T-helper 17 cell (primary cell): ENCODE results near the gene PRR5L. TPM values are rescaled to one million over a fixed set of nuclear protein-coding genes. Genes with fewer than 3 reads are reported as not detected.
A peak's percentile ranks its signal among the peaks of the same experiment; 100 is the strongest.

Source experiments
- ATAC-seq: fragments of 150-1000 bp; cut with Tn5 transposase; 2 replicates; pipeline ENCODE4 v1.10.0; 2021; ENCODE audit warnings: mild to moderate bottlenecking, moderate library complexity
- DNase-seq, 3 donors: peaks; one replicate each; pipeline versions ENCODE4 v3.0.0 to v3.0.0-alpha.2; 2020 to 2021
- H3K9me3 ChIP-seq: one replicate; pipeline ENCODE4 v1.7.0; 2013; ENCODE audit warnings: low read length, mild to moderate bottlenecking; ENCODE audit not compliant: control insufficient read depth, poor library complexity, severe bottlenecking
- H3K27ac Mint-ChIP-seq: one replicate; pipeline ENCODE4 v1.8.0; 2022; ENCODE audit warnings: mild to moderate bottlenecking, moderate library complexity, mixed read lengths
- H3K27me3 Mint-ChIP-seq: one replicate; pipeline ENCODE4 v1.8.0; 2022; ENCODE audit warnings: mixed read lengths
- H3K36me3 Mint-ChIP-seq: one replicate; pipeline ENCODE4 v1.8.0; 2022; ENCODE audit warnings: low read depth, mixed read lengths
- H3K4me1 Mint-ChIP-seq: one replicate; pipeline ENCODE4 v1.8.0; 2022; ENCODE audit warnings: mild to moderate bottlenecking, mixed read lengths
- H3K4me3 Mint-ChIP-seq: one replicate; pipeline ENCODE4 v1.8.0; 2022; ENCODE audit warnings: mild to moderate bottlenecking, moderate library complexity, mixed read lengths
- total RNA-seq, 4 donors: library from RNA in 2 of 4; stranded (reverse) in 2 of 4; gene quantifications; one replicate each; pipeline ENCODE4 v1.2.3 and lab custom pipeline; 2022 to 2026

PRR5L gene
- total RNA-seq, 2 donors from 2014 or later, result 9.2 to 11.1 TPM

DNA sequence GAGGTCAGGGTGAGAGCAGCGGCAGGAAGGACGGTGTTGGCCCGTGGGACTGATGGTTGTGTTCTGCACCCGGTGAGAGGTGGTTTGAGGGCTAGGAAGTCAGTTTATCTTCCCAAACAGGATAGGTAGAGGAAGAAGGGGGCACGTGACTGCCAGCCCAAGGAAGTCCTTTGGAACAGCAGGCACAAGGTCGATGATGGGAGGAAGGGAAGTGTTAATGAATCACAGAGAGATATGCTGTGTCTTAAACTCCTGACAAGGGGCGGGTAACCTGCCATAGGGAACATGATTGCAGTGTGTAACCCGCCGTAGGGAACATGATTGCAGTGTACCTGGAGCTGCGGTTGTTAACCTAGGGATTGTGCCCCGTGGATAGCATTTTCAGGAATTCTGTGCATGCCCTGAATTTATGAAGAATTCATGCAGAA lies 49.0 kb downstream of the PRR5L start:
- H3K36me3 Mint-ChIP-seq, result no peaks in the 10 kb centered on the region
- ATAC-seq, result no peak
- no peak overlapping the region for H3K27ac Mint-ChIP-seq
- H3K9me3 ChIP-seq, result no peaks in the 10 kb centered on the region
- no peak for DNase-seq
- H3K27me3 Mint-ChIP-seq, result peaks cover 42% of the 10 kb centered on the region
- no peak overlapping the region for H3K4me3 Mint-ChIP-seq
- H3K4me1 Mint-ChIP-seq, result peaks cover 5% of the 10 kb centered on the region

DNA sequence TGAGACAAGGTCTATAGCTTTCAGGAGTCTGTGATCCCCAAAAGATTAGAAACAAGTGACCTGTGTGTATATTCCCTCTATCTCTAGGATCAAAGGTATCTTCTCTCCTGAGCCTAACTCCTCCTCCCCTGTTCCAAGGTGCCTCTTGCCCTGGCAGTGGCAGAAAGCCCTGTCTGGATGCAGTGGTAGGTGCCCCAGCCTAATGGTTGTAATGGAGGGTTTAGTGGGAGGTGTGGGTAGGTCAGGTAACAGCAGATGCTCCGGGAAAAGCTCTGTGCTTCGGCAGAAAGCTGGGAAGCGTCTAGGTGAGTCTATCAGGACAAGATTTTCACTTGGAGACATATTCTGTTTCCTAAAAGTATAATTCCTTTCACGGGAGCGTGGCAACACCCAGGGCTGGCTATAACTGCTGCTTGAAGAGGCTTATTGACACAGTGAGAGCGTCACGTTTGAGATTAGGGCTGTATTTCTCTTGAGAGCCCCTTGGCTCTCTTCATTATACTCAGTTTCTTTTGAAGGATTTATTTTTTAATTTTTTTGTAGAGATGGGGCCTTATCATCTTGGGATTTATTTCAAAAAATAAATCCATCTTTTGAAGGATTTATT lies 49.5 kb downstream of the PRR5L start:
- Mint-ChIP-seq H3K4me3 (no peak overlapping the region), H3K36me3 (no peaks in the 10 kb centered on the region), H3K27ac (no peak overlapping the region), H3K27me3 (peaks cover 36% of the 10 kb centered on the region), H3K4me1 (peaks cover 7% of the 10 kb centered on the region)
- H3K9me3 ChIP-seq, result no peaks in the 10 kb centered on the region
- ATAC-seq (no peak), DNase-seq (no peak)

DNA sequence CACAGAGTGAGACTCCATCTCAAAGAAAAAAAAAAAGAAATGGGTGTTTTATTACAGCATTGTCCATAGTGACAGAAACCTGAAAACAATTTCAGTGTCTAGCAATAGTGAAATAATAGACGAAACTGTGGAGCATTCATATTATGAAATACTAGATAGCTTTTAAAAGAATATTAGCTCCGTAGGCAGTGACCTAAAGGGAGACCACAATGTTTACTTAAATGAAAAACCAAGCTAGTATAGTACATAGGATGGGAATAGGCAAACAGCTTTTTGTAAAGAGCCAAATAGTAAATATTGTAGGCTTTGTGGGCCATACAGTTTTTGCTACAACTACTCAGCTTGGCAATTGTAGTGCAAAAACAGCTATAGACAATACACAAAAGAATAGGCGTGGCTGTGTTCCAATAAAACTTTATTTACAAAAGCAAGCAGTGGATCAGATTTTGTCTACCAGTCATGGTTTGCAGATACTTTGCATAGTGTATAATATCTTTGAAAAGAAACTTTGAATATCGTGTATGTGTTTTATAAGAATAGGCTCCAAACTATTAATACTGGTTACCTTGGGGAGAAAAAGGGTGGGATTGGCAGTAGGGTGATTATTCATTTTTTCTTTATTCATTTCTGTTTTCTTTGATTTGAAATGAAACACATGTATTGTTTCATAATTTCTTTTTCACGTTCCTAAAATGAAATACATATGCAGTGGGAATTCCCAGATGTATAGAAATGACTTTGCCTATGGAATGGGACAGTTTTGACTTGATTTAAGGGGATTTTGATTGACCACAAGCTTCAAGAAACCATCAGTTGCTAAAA lies 50.7 kb downstream of the PRR5L start:
- H3K9me3 ChIP-seq, result no peaks in the 10 kb centered on the region
- no peak for ATAC-seq
- H3K36me3 Mint-ChIP-seq, result no peaks in the 10 kb centered on the region
- DNase-seq, result no peak
- no peak overlapping the region for H3K27ac Mint-ChIP-seq
- no peak overlapping the region for H3K4me3 Mint-ChIP-seq
- peaks cover 7% of the 10 kb centered on the region for H3K4me1 Mint-ChIP-seq
- H3K27me3 Mint-ChIP-seq, result peaks cover 28% of the 10 kb centered on the region

DNA sequence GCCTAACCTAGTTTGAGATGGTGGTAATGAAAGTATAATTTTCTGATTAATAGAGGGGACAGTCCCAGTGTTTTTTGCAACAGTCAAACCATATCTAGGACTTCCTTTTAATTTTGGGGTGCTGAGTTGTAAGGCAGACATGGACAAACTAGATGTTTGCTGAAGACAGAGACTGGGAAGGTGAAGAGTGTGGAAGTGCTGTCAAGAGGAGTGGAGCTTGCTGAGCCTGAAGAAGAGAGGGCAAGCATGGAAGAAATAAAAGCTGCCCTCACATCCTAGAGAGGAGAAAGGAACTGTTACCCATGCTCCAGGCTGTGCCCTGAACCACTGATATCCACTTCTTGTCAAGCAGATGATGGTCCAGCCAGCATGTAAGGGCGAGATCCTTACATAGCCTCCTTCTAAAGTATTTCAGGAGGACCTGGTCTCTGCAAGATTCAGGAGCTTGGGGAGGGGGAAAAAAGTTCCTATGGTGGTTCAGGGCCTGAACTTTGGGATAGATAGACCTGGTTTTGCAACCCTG lies 51.4 kb downstream of the PRR5L start:
- peaks cover 26% of the 10 kb centered on the region for H3K27me3 Mint-ChIP-seq
- H3K4me1 Mint-ChIP-seq, result peaks cover 10% of the 10 kb centered on the region
- ATAC-seq (no peak), DNase-seq (no peak)
- H3K9me3 ChIP-seq, result no peaks in the 10 kb centered on the region
- no peak overlapping the region for H3K27ac Mint-ChIP-seq
- H3K4me3 Mint-ChIP-seq, result no peak overlapping the region
- H3K36me3 Mint-ChIP-seq, result no peaks in the 10 kb centered on the region

DNA sequence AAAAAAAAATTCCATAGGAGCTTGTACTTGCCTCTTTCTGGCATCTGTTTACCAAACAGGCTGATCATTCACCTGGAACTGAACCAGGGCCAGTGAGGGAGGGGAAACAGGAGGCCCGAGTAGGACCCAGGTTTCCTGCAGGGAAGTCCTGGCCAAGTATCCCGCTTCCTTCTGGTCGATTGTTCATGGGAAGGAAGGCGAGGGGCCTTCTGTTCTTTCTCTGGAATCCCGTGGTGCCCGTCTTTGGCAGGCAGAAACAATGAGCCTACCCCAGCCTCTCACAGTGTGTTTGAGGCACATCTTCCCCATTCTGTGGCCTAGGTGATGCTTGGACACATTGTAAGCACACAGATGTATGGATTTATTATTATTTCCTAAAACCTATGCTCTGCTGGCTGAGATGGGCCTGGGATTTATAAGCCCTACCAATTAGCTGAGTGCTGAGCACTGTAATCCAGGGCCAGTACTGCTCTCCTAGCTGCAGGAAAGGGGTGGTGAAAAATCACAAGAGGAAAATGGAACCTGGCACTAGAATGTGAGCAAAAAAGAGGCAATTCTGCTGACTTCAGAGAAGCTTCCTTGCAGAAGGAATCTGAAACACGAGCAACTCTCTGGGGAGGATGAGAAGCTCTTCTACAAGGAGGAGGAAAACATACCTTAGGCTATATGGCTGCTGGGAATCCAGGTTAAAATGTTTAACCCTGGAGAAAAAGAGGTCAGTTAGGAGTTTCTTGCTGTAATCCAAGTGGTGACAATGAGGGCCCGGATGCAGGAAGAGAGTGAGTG lies 53.5 kb downstream of the PRR5L start:
- ATAC-seq (no peak), DNase-seq (no peak)
- H3K9me3 ChIP-seq, result no peaks in the 10 kb centered on the region
- Mint-ChIP-seq H3K4me1 (peaks cover 24% of the 10 kb centered on the region), H3K4me3 (no peak overlapping the region), H3K27me3 (peaks cover 29% of the 10 kb centered on the region), H3K27ac (no peak overlapping the region), H3K36me3 (no peaks in the 10 kb centered on the region)

DNA sequence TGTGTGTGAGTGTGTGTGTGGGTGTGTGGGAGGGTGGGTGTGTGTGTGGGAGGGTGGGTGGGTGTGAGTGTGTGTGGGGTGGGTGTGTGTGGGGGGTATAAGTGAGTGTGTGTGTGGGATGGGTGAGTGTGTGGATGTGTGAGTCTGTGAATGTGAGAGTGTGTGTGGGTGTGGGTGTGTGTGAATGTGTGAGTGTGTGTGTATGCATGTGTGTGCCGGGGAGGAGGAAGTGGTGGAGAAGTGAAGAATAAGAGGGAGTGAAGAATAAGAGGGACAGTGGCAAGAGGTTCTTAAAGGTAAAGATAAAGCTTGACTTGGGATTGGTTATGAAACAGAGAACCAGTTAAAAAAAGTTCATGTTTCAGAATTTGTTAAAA lies 54.0 kb downstream of the PRR5L start:
- H3K9me3 ChIP-seq, result no peaks in the 10 kb centered on the region
- ATAC-seq (no peak), DNase-seq (no peak)
- no peak overlapping the region for H3K4me3 Mint-ChIP-seq
- H3K27ac Mint-ChIP-seq, result no peak overlapping the region
- H3K36me3 Mint-ChIP-seq, result no peaks in the 10 kb centered on the region
- H3K27me3 Mint-ChIP-seq, result peaks cover 27% of the 10 kb centered on the region
- peaks cover 27% of the 10 kb centered on the region for H3K4me1 Mint-ChIP-seq

DNA sequence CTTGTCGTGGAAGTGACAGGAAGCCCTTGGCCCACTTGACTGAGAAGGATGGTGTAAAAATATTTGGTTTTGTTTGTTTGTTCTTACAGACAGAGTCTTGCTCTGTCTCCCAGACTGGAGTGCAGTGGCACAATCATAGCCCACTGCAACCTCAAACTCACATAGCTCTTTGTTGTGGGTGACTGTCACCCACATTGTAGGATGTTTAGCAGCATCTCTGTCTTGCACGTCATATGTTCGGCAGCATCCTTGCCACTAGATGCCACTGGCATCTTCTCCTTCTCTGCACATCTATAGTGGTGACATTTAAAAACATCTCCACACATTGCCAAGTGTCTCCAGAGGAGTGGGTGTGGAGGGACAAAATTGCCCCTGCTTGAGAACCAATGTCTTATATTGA lies 56.8 kb downstream of the PRR5L start:
- no peaks in the 10 kb centered on the region for H3K9me3 ChIP-seq
- peaks cover 45% of the 10 kb centered on the region for H3K27me3 Mint-ChIP-seq
- ATAC-seq (peak; percentile 98), DNase-seq (peak in 2 of 3 donors; percentile 25 to 43)
- no peaks in the 10 kb centered on the region for H3K36me3 Mint-ChIP-seq
- no peak overlapping the region for H3K4me3 Mint-ChIP-seq
- peaks cover 33% of the 10 kb centered on the region for H3K4me1 Mint-ChIP-seq
- H3K27ac Mint-ChIP-seq, result peak overlapping the region; percentile 83

DNA sequence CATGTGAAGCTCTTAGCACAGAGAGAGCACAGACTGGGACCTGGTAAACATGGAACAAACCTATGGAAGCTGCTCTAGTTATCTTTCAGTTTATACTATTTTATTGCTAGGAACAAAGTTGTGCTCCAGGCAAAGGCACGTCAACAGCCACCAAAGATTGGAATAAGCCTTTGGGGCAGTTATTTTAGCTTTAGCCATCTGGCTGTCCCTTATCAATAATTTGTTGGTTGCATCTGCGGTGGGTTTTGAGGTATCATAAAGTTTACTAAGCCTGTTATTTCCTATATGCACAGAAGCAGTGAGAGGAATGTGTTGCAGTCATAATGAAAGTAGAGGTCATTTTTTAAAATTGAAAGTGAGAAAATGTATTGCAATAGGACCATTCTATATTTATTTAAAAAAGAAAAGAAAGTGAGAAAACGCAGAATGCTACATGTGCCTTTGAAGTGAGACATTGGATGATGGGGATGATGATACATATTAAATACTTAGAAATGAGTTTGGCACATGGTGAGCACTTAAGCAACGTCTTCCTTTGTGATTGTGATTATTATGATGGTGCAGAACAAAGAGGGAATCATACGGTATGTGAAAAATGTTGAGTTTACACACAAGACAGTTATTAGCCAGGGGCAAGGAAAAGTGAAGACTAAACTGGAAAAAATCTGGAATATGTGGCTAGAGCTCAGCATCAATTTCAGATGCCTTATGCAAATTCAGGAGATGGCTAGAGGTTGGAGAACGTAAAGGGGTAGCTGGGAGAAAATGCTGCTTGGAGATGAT lies 58.3 kb downstream of the PRR5L start:
- no peak overlapping the region for H3K4me3 Mint-ChIP-seq
- H3K4me1 Mint-ChIP-seq, result peaks cover 34% of the 10 kb centered on the region
- peak overlapping the region; percentile 83 for H3K27ac Mint-ChIP-seq
- peaks cover 47% of the 10 kb centered on the region for H3K27me3 Mint-ChIP-seq
- ATAC-seq (no peak), DNase-seq (no peak)
- H3K9me3 ChIP-seq, result no peaks in the 10 kb centered on the region
- H3K36me3 Mint-ChIP-seq, result no peaks in the 10 kb centered on the region

DNA sequence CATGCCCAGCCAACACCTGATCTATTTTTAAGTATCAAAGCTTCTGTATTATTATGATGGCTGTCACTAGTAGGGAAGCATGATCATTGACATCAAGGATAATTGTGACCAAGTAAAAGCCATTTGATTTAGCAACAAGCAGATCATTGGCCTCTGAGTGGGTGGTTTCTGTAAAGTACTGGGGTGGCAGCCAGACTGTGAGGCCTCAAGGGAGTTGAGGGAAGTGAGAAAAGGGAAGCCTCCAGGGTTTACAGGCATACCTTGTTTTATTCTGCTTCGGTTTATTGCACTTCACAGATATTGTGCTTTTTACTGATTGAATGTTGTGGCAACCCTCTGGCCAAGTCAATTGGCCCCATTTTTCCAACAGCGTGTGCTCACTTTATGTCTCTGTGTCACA lies 60.1 kb downstream of the PRR5L start:
- Mint-ChIP-seq H3K36me3 (no peaks in the 10 kb centered on the region), H3K27me3 (peaks cover 47% of the 10 kb centered on the region), H3K27ac (no peak overlapping the region), H3K4me1 (peaks cover 38% of the 10 kb centered on the region), H3K4me3 (no peak overlapping the region)
- ATAC-seq, result no peak
- DNase-seq, result no peak
- no peaks in the 10 kb centered on the region for H3K9me3 ChIP-seq

DNA sequence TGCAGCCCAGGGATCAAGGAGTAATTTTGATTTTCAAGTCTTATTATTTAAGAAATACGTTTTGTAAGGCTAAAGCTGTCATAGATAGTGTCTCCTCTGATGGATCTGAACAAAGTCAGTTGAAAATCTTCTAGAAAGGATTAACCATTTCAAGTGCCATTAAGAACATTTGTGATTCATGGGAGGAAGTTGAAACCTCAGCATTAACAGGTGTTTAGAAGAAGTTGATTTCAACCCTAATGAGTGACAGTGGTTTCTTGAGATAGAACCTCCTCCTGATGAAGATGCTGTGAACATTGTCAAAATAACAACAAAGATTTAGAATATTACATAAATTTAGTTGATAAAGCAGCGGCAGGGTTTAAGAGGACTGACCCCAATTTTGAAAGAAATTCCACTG lies 61.7 kb downstream of the PRR5L start:
- peaks cover 37% of the 10 kb centered on the region for H3K4me1 Mint-ChIP-seq
- H3K36me3 Mint-ChIP-seq, result no peaks in the 10 kb centered on the region
- H3K27me3 Mint-ChIP-seq, result peaks cover 42% of the 10 kb centered on the region
- no peak for ATAC-seq
- H3K9me3 ChIP-seq, result no peaks in the 10 kb centered on the region
- DNase-seq, result no peak
- no peak overlapping the region for H3K4me3 Mint-ChIP-seq
- H3K27ac Mint-ChIP-seq, result no peak overlapping the region

DNA sequence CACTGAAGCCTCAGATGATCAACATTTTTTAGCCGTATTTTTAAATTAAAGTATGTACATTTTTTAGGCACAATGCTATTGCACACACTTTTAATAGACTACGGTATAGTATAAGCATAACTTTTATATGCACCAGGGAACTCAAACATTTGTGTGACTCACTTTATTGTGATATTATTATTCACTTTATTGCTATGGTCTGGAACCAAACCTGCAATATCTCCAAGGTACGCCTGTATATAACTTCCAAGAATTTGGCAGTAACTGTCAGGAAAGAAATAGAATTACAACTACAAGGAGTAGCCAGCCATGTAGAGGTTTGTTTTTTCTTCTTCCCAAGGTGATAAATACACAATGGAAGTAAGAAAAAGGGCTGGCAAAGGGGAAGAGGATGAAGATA lies 62.3 kb downstream of the PRR5L start:
- DNase-seq (no peak), ATAC-seq (no peak)
- H3K27me3 Mint-ChIP-seq, result peaks cover 40% of the 10 kb centered on the region
- H3K27ac Mint-ChIP-seq, result no peak overlapping the region
- no peaks in the 10 kb centered on the region for H3K9me3 ChIP-seq
- H3K4me1 Mint-ChIP-seq, result peaks cover 36% of the 10 kb centered on the region
- no peak overlapping the region for H3K4me3 Mint-ChIP-seq
- no peaks in the 10 kb centered on the region for H3K36me3 Mint-ChIP-seq

DNA sequence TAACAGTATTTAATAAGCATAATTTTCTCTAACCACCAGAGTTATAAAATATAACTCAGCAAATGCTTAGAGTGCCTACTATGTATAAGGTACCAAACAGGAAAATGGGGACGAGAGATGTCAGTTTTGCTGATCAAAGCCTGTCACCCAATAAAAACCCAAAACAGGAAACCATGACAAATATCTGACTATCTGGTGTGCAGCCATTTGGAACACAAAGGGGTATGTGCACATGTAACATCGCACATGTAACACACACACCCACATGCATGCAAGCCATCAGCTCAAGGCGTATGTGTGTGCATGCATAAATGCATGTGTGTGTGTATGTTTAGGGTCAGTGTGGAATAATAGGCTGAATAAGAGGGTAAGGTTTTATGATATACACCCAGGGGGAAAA lies 64.2 kb downstream of the PRR5L start:
- H3K9me3 ChIP-seq, result no peaks in the 10 kb centered on the region
- no peaks in the 10 kb centered on the region for H3K36me3 Mint-ChIP-seq
- DNase-seq (no peak), ATAC-seq (peak; percentile 34)
- H3K4me3 Mint-ChIP-seq, result peak overlapping the region; percentile 59
- peaks cover 34% of the 10 kb centered on the region for H3K27me3 Mint-ChIP-seq
- peaks cover 33% of the 10 kb centered on the region for H3K4me1 Mint-ChIP-seq
- peak overlapping the region; percentile 6 for H3K27ac Mint-ChIP-seq
